Left lung (tissue), 10 donors: ENCODE results near the gene SP6. TPM values are rescaled to one million over a fixed set of nuclear protein-coding genes. Genes with fewer than 3 reads are reported as not detected.

Source experiments
- ATAC-seq: fragments of 200-7000 bp; cut with Tn5 transposase; one replicate; pipeline ENCODE4 v1.9.1; 2020; ENCODE audit warnings: moderate library complexity
- DNase-seq, 4 donors: peaks; one replicate each; pipeline ENCODE4 v3.0.0-alpha.2; 2013 to 2020
- H3K27ac ChIP-seq, 2 donors: fragments of 200-600 bp; sonication (generic) in 1 of 2; one replicate each; pipeline versions ENCODE4 v1.5.0 to v1.8.0; 2020 to 2021
- H3K27me3 ChIP-seq, 2 donors: fragments of 200-600 bp; sonication (generic) in 1 of 2; one replicate each; pipeline versions ENCODE4 v1.5.0 to v1.8.0; 2020 to 2021
- H3K36me3 ChIP-seq, 2 donors: fragments of 200-600 bp; sonication (generic) in 1 of 2; one replicate each; pipeline versions ENCODE4 v1.5.0 to v1.8.0; 2020 to 2021
- H3K4me1 ChIP-seq, 2 donors: fragments of 200-600 bp; one replicate each; pipeline ENCODE4 v1.8.0; 2021
- H3K4me3 ChIP-seq, 2 donors: fragments of 200-600 bp; sonication (generic) in 1 of 2; one replicate each; pipeline versions ENCODE4 v1.5.0 to v1.8.0; 2020 to 2021; ENCODE audit warnings: mild to moderate bottlenecking in 1 of 2
- H3K9me3 ChIP-seq, 2 donors: fragments of 200-600 bp; sonication (generic) in 1 of 2; one replicate each; pipeline versions ENCODE4 v1.5.0 to v1.8.0; 2020 to 2021
- CTCF ChIP-seq, 2 donors: fragments of 200-600 bp; sonication (generic) in 1 of 2; IDR thresholded peaks; one replicate each; pipeline versions ENCODE4 v1.5.0 to v1.8.0; 2021; ENCODE audit warnings: antibody characterized with exemption in 2 of 2
- intact Hi-C, 2 donors: fragments of 100-400 bp; cut with DNase I; formaldehyde crosslinking; loops; one replicate each; pipeline versions ENCODE4 v1.11.2 to v1.14.2; 2022
- polyA plus RNA-seq, 6 donors: library from polyadenylated mRNA; unstranded; fragments of 120-200 nt; gene quantifications; one replicate each; pipeline ENCODE4 v1.2.1, GENCODE V29; 2013; ENCODE audit not compliant: insufficient read length in 6 of 6
- total RNA-seq, 2 donors: library from RNA; stranded (reverse); fragmentation: NEBNext Ultra II Directional; extraction: Animal tissue kit (Norgen Biotek cat#: 25700); gene quantifications; one replicate each; pipeline ENCODE4 v1.2.1, GENCODE V29; 2021
- donor health status: DM: no; HTN: yes; CAD: no.
- donor health status: DM: no; HTN: no; CAD: no.

Gene SP6
- total and polyA plus RNA-seq, 8 donors, result 0.79 to 6.7 (median 4.5) TPM

GRCh38 chr17:47818002-47818695 is 32.8 kb downstream of the SP6 start:
- DNase-seq (no peak), ATAC-seq (no peak)
- Histone ChIP-seq H3K9me3 (no peaks in the 10 kb centered on the region), H3K36me3 (peaks cover 0 to 68% of the 10 kb centered on the region in 2 donors), H3K27me3 (no peaks in the 10 kb centered on the region), H3K4me1 (peaks cover 18 to 29% of the 10 kb centered on the region in 2 donors), H3K27ac (no peak overlapping the region), H3K4me3 (no peak overlapping the region)
- no peak for TF ChIP-seq CTCF (IDR thresholded peaks at IDR 0.05)
- intact Hi-C loops, result no loop called here

- no peak for TF ChIP-seq CTCF (IDR thresholded peaks at IDR 0.05)
- Histone ChIP-seq H3K27ac (no peak overlapping the region), H3K36me3 (peaks cover 0 to 77% of the 10 kb centered on the region in 2 donors), H3K4me1 (peaks cover 14 to 22% of the 10 kb centered on the region in 2 donors), H3K9me3 (no peaks in the 10 kb centered on the region), H3K4me3 (no peak overlapping the region), H3K27me3 (no peaks in the 10 kb centered on the region)
- intact Hi-C loops, result no loop called here
- DNase-seq (no peak), ATAC-seq (no peak)
These were observed 34.0 kb downstream of the SP6 start for GRCh38 chr17:47816947-47817346.

- H3K27ac ChIP-seq, result no peak overlapping the region
- no peaks in the 10 kb centered on the region for H3K9me3 ChIP-seq
- DNase-seq (no peak), ATAC-seq (no peak)
- no peaks in the 10 kb centered on the region for H3K27me3 ChIP-seq
- peaks cover 0 to 79% of the 10 kb centered on the region in 2 donors for H3K36me3 ChIP-seq
- H3K4me3 ChIP-seq, result no peak overlapping the region
- peaks cover 10 to 15% of the 10 kb centered on the region in 2 donors for H3K4me1 ChIP-seq
- intact Hi-C loops, result no loop called here
- TF ChIP-seq CTCF (IDR thresholded peaks at IDR 0.05), result no peak
These were observed 34.7 kb downstream of the SP6 start for GRCh38 chr17:47816111-47816735.

- Histone ChIP-seq H3K4me3 (no peak overlapping the region), H3K27me3 (no peaks in the 10 kb centered on the region), H3K4me1 (peaks cover 1 to 7% of the 10 kb centered on the region in 2 donors), H3K27ac (no peak overlapping the region), H3K36me3 (peaks cover 0 to 86% of the 10 kb centered on the region in 2 donors), H3K9me3 (no peaks in the 10 kb centered on the region)
- no peak for ATAC-seq
- no peak for TF ChIP-seq CTCF (IDR thresholded peaks at IDR 0.05)
- DNase-seq, result no peak
- intact Hi-C loops, result no loop called here
These were observed 35.7 kb downstream of the SP6 start for GRCh38 chr17:47815106-47815918.
